ENCODE measurements around the gene HLA-G. TPM values are rescaled to one million over a fixed set of nuclear protein-coding genes. Genes with fewer than 3 reads are reported as not detected.

HLA-G gene
- total RNA-seq, 1 donor from 2014 or later, result not detected

Small RNAs within 50 kb of the gene (small RNA-seq; reads per million reads assigned to genes)
- not detected for gene MICG (ENCODE audit: low replicate concordance)

Other genes with a start within 250 kb of the HLA-G start
- gene OR2H2, start 242.7 kb upstream of the HLA-G start, total RNA-seq, result not detected
- 99.3 TPM for gene GABBR1, start 194.6 kb upstream of the HLA-G start, total RNA-seq
- 0.25 TPM for gene MOG, start 170.7 kb upstream of the HLA-G start, total RNA-seq
- gene ZFP57, start 146.7 kb upstream of the HLA-G start, total RNA-seq, result not detected
- 1.5 TPM for gene HLA-F, start 104.4 kb upstream of the HLA-G start, total RNA-seq
- gene HLA-A, start 114.7 kb downstream of the HLA-G start, total RNA-seq, result 43.5 TPM
- 6.9 TPM for gene POLR1H, start 233.4 kb downstream of the HLA-G start, total RNA-seq
- gene PPP1R11, start 239.4 kb downstream of the HLA-G start, total RNA-seq, result 17.2 TPM
- gene RNF39, start 247.9 kb downstream of the HLA-G start, total RNA-seq, result not detected

Data from temporal lobe (tissue), 2 donors.